ENCODE data around the gene ST6GALNAC6.
A peak's percentile ranks its signal among the peaks of the same experiment; 100 is the strongest.
"Not testable (repeated sequence)": the region's sequence is repeated elsewhere in the genome, so short reads cannot be mapped to it uniquely, and the experiment has no call there.

ST6GALNAC6 gene

GRCh38 chr9:127884976-127885490 is 14.4 kb downstream of the ST6GALNAC6 start:
- TF ChIP-seq POLR2A (IDR thresholded peaks at IDR 0.05; ENCODE audit: low read length) (no peak), GATA1 (IDR thresholded peaks at IDR 0.05; ENCODE audit: low read depth, low read length) (no peak)
- no peak for DNase-seq

- DNase-seq: peak; percentile 74 to 90
- TF ChIP-seq GATA1 (IDR thresholded peaks at IDR 0.05; ENCODE audit: low read depth, low read length): no peak
- TF ChIP-seq POLR2A (IDR thresholded peaks at IDR 0.05; ENCODE audit: low read length): no peak
Measured at GRCh38 chr9:127884427-127884911, 14.9 kb downstream of the ST6GALNAC6 start.

DNA sequence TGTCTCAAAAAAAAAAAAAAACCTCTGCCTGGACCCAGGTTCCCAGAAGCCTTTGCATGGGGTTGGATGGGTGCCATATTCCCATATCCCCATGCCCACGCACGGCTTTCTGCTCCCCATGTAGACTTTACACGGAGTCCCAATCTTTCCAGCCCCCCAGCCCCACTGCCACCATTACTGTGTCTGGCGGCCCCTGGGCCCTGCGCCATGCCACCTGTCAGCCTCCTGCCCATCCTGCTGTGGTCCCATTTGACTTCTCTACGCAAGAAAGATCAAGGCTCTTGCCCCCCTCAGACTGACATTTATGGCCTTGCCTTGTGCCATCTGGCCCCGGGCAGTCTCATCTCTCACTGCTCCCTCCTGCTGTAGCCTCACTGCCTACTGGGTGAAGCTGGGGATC is 15.4 kb downstream of the ST6GALNAC6 start:
- no peak for TF ChIP-seq POLR2A (IDR thresholded peaks at IDR 0.05; ENCODE audit: low read length)
- no peak for TF ChIP-seq GATA1 (IDR thresholded peaks at IDR 0.05; ENCODE audit: low read depth, low read length)
- DNase-seq: no peak

DNA sequence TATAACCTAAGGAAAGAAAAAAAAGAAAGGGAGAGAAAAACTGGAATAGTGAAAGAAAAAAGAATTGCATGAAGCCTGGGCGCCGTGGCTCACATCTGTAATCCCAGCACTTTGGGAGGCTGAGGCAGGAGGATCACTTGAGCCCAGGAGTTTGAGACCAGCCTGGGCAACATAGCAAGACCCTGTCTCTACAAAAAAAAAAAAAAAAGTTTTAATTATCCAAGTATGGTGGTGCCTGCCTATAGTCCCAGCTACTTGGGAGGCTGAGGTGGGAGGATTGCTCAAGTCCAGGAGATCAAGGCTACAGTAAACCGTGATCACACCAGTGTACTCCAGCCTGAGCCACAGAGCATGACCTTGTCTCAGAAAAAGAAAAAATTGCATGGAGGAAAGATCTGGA is 17.7 kb downstream of the ST6GALNAC6 start:
- DNase-seq: not testable (repeated sequence)

- no peak for DNase-seq
- no peak for TF ChIP-seq POLR2A (IDR thresholded peaks at IDR 0.05; ENCODE audit: low read length)
- TF ChIP-seq GATA1 (IDR thresholded peaks at IDR 0.05; ENCODE audit: low read depth, low read length): no peak
Measured at GRCh38 chr9:127880143-127880542, 19.3 kb downstream of the ST6GALNAC6 start.

- DNase-seq: no peak
- TF ChIP-seq POLR2A (IDR thresholded peaks at IDR 0.05; ENCODE audit: low read length) (no peak), GATA1 (IDR thresholded peaks at IDR 0.05; ENCODE audit: low read depth, low read length) (no peak)
Measured at GRCh38 chr9:127878652-127879390, 20.6 kb downstream of the ST6GALNAC6 start.

DNA sequence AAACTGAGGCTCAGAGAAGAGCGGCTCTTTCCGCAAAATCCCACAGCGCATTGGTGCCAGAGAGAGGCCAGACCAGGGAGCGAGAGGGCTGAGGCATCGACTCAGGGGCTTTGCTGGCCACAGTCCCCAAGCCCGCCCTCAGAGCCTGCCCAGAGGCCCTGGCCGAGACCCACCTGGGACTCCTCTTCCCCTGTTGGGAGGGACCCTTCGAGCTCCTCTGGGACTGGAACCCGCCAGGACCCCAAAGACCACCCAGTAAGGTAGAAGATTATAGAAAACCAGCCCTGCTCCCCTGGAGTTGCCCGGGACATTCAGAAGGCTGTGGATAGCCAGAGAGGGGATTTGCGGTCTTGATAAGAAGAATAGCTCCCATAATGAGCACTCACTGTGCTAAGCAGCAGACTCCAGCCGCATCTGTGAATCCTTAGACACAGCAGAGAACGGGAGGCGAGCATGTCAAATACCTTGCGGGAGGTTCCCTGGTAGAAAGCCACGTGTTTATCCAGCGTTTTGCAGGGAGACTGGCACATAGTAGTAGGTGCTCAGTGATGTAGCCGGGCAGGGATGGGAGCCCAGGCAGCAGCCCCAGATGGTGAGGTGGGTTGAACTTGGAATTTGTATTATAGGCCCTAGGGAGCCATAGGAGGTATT is 21.3 kb downstream of the ST6GALNAC6 start:
- DNase-seq: no peak
- TF ChIP-seq GATA1 (IDR thresholded peaks at IDR 0.05; ENCODE audit: low read depth, low read length) (no peak), POLR2A (IDR thresholded peaks at IDR 0.05; ENCODE audit: low read length) (peak; percentile 10)

- TF ChIP-seq GATA1 (IDR thresholded peaks at IDR 0.05; ENCODE audit: low read depth, low read length): no peak
- peak; percentile 39 for TF ChIP-seq POLR2A (IDR thresholded peaks at IDR 0.05; ENCODE audit: low read length)
- peak; percentile 56 to 62 for DNase-seq
Measured at GRCh38 chr9:127877566-127877998, 21.8 kb downstream of the ST6GALNAC6 start, which contains the start of gene AK1. TSS of gene AK1 (minus strand) at chr9:127877675. CDS start at chr9:127874617, 3,058 bp downstream.

- TF ChIP-seq GATA1 (IDR thresholded peaks at IDR 0.05; ENCODE audit: low read depth, low read length) (no peak), POLR2A (IDR thresholded peaks at IDR 0.05; ENCODE audit: low read length) (no peak)
- DNase-seq: peak in 1 of 2 experiments; percentile 62
Measured at GRCh38 chr9:127876764-127877562, 22.4 kb downstream of the ST6GALNAC6 start.

- TF ChIP-seq POLR2A (IDR thresholded peaks at IDR 0.05; ENCODE audit: low read length) (no peak), GATA1 (IDR thresholded peaks at IDR 0.05; ENCODE audit: low read depth, low read length) (no peak)
- peak in 1 of 2 experiments; percentile 41 for DNase-seq
Measured at GRCh38 chr9:127876026-127876763, 23.2 kb downstream of the ST6GALNAC6 start.

DNA sequence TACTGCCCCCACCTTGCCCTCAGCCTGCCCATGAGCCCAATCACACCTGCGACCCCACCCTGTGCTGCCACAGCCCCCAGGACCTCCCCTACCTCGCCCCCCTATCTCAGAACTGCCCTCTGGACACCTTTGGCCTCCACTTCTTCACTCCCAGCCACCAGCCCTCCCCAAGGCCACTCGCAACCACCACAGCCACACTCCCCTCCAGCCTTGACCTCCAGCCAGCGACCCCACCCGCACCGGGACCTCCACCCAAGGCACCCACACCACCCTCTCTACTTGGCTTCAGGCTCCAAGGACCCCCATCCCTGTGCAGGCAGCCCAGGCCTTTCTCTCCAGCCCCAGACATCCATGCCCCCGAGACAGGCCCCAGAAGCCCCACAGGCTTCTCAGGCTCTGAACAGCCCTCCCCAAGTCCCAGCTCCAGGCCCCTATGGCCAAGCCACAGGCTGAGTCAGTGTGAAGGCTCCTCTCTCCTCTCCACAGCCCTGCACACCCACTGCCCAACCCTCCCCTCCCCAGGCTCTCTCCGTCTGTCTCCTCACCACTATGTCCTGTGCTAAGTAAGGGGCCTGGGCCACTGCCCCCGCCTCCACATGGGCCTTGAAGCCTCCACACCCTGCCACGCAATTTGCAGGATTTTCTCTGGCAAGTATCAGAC is 24.0 kb downstream of the ST6GALNAC6 start:
- DNase-seq: peak; percentile 32 to 35
- no peak for TF ChIP-seq GATA1 (IDR thresholded peaks at IDR 0.05; ENCODE audit: low read depth, low read length)
- TF ChIP-seq POLR2A (IDR thresholded peaks at IDR 0.05; ENCODE audit: low read length): no peak

DNA sequence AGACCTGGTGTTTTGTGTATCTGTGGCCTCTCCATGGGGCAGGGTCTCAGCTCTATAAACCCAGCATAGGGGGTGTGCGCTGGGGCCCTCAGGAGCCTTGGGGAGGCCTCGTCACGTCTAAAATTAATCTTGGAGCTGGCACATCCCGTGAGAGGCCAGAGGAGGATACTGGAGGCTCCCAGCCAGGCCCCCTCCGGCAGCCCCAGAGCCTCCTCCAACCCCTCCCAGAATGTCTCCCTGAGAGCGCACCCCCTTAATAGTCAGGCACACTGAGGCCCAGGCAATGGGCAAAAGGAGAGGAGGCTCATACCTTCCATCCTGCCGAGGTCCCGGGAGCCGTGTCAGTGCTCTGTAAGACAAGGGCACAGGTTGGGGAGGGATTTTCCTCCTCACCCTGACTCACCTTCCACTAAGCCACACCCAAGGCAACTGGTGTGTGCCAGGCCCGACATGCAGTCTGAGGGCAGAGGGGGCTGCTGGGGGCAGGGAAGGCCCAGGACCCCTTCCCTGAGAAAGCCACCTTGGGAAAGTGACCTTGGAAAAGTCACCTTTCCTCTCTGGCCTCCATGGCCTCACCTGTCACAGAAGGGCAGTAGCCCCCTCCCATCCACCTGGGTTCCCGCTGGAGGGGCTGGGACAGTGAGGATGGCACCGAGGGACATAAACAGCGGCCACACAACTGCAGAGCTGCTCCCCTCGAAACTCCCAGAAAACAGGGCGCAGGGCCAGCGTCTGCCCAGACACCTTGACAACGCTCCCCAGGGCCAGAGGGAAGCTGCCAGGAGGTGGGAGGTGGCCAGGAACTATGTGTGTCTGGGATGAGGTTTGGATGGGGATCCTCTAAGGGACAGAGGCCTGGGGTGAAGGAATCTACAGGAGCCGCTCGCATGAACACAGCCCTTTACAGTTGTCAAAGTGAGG is 24.8 kb downstream of the ST6GALNAC6 start:
- TF ChIP-seq GATA1 (IDR thresholded peaks at IDR 0.05; ENCODE audit: low read depth, low read length) (no peak), POLR2A (IDR thresholded peaks at IDR 0.05; ENCODE audit: low read length) (no peak)
- no peak for DNase-seq

Data from erythroblast (primary cell).